CD4-positive, alpha-beta T cell treated with Interleukin-6 at 100 ng/mL for 8 hours (primary cell): ENCODE results near the gene EML6.
"Not testable (repeated sequence)": the region's sequence is repeated elsewhere in the genome, so short reads cannot be mapped to it uniquely, and the experiment has no call there.

Experiments
- DNase-seq: peaks from one replicate; pipeline ENCODE4 v3.0.0-alpha.2; 2020; ENCODE audit warnings: mixed read lengths, low spot score

The EML6 gene

DNA sequence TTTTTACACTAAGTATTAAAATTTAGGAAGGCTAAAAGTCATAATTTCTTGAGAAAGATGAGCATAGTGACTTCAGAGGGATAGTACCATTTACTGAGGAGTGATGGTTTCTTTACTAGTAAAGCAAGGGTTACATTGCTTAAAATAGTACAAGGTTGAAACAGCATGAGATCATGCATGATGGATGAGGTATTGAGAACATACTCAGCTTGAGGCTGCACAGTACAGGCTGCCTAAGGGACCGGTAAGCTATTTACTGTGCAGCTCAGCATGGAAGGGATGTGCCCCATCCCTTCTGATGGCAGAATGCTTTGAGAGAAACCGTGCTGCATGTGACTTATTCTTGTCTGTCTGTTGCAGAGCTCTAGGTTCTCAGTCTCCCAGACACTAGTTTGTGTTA is 122.1 kb downstream of the EML6 start:
- DNase-seq = no peak

DNA sequence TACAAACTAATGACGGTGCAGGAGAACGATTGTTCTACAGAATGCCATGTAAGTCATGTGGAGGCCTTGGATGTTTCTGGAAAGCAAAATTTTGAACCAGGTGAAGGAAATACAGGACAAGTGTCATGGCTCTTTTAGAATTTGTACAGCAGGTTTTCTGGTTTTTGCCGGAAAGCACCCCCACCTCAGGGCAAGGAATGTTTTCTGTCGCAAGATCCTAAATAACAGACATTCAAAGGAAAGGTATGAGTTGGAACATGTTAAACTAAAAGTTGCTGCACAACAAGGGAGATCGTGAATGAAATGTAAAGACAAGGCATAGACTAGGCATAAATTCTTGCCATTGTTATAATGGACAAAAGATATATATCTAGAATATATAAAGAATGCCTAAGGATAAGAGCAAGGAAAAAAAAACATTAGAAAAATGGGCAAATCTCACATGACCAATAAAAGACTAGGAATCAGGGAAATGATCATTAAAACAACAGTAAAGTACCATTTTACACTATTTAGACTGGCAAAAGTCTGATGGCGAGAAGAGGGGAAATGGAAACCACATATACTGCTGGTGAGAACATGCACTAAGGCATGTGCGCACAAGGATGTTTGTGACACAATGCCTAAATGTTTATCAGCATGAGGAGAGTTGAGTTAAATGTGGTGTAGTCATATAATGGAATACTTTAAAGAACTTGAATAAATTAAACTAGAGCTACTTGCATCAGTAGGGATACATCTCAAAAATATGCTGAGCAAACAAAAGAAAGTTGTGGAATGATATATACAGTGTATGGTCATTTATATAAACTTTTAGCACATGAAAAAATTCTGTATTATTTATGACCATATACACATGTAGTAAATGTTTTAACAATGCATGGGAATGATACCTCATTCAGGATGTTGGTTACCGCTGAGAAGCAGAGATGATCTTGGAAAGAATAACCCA is 127.0 kb downstream of the EML6 start:
- DNase-seq = no peak

DNA sequence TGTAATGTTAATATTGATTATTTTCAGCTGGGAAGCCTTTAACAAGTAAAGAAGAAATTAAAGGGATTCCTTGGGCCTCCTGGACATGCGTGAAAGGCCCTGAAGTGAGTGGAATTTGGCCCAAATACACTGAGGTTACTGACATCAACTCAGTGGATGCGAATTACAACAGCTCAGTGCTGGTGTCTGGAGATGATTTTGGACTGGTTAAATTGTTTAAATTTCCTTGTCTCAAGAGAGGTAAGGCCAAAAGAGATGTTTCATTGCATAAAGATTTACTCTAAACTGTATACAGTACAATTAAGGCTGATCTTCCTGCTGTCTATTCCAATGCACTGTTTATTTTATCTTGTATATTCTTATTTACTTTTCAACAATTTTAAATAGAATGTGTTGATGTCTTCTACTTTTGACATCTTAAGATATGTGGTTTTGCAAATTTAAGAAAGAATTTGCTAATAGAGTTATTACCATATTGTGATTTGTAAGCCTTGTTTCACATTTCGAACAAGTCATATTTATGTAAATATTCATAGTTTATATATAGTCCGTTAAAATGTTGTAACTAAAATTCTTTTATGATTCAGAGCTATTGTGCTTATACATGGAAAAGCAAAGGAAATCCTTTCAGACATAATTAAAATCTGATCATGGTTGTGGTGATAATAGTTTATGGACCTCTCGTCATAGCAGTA is 130.3 kb downstream of the EML6 start:
- no peak for DNase-seq

DNA sequence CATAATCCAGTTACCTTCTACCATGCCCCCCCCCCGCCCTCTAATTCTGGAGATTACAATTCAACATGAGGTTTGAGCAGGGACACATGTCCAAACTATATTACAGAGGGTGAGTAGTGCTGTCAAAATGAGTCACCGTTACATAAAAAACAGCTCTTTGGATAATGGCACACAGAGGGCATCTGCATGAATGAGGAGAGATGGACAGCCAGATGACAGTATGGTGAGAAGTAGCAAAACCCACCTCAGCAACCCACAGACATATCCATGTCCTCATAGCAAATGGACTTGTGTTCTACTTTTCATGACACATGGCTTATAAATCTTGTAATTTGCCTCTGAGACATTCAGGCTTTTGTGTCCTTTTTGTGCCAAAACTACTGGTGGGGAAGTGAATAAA is 132.0 kb downstream of the EML6 start:
- no peak for DNase-seq

DNA sequence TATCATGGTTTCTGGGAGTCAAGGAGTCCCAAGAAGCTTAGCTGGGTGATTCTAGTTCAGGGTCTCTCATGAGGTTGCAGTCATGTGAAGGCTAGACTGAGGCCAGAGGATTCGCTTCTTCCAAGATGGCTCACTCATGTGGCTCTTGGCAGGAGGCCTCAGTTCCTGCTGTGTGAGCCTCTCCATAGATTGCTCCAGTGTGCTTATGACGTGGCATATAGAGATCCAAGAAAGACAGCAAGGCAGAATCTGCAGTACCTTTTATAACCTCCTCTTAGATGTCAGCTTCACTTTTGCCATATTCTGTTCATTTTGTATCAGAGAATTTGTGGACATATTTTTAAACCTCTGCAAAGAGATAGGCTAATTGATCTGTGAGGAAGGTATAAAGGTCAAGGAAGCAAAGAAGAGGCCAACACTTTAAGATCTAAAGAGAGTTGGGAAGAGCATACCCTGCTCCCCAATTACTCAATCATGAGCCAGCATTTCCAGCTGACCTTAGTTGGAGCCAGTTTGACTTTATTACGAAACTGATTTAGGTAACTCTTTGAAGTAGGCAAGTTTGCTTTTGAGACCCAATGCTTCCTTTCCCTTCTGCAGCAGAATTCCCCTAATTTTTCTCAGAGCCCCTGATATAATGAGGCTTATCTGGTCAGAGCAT is 134.7 kb downstream of the EML6 start:
- DNase-seq = no peak

DNA sequence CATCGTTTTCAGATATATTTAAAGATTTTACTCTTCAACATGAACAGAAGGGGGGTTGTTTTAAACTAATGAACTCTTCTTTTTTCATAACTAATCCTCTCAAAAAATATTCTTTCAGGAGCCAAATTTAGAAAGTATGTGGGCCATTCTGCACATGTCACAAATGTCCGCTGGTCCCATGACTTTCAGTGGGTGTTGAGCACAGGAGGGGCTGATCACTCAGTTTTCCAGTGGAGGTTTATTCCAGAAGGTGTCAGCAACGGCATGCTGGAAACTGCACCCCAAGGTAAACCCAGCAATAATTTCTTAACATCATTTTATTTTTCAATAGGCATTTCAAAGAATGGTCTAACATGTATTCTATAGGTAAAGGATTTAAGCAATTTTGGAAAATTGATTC is 136.0 kb downstream of the EML6 start:
- no peak for DNase-seq

DNA sequence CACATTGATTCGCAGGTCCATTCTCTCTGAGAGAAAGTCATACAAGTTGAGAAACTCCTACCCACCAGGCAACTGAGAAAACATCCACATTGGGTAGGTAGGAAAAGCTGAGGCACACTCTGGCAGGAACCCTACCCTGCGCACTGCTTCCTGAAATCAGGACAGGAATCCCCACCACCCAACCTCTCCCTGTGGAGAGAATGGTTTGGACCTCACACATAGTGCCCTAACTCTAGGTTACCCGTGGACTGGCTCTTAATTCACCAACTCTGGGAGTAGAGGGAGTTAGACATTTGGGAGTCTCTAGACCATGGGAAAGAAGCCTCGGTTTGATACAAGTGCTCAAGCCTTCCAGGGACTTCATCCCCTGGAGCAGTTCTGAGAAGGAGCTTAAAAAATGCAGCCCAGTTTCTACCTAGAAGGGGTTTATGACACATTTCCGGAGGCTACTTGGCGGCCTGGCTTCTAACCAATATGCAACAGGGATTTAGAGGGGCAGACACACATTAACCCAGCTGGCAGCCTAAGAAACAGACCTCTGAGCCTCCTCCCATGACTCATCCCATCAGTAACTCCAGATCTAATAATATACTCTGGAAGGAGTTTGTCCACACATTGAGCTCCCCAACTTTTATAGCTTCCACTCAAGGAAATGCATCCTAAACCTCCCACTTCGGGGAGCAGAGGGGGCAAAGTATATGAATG is 136.7 kb downstream of the EML6 start:
- DNase-seq = no peak

DNA sequence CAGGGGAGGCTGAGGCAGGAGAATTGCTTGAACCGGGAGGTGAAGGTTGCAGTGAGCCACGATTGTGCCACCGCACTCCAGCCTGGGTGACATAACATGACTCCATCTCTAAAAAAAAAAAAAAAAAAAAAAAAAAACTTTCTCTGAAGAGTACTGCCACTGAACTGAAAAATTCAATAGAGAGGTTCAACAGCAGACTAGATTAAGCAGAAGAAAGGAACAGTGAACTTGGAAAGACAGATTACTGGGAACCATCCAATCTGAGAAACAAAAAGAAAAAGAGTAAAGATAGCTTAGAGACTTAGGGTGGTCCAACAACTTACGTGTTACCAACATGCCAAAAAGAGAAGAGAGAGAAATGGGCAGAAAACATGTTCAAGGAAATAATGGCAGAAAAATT is 138.8 kb downstream of the EML6 start:
- DNase-seq = no peak

DNA sequence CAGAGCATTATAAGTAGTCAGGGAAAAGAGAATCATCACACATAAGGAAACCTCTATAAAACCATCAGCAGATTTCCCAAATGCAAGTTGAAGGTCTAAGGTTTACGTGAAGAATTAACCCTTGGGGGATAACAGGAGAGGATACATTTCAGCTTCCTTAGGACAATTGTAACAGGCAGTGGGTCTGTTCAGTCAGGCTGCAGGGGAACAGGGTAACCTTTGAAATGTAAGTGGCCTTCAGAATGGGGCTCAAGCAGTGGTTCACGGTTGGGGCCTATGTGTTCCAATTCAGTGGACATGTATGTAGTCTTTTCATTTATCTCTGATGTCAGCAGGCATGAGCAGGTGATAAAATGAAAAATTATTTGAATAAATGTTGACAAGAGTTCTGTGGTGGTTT is 139.3 kb downstream of the EML6 start:
- no peak for DNase-seq

DNA sequence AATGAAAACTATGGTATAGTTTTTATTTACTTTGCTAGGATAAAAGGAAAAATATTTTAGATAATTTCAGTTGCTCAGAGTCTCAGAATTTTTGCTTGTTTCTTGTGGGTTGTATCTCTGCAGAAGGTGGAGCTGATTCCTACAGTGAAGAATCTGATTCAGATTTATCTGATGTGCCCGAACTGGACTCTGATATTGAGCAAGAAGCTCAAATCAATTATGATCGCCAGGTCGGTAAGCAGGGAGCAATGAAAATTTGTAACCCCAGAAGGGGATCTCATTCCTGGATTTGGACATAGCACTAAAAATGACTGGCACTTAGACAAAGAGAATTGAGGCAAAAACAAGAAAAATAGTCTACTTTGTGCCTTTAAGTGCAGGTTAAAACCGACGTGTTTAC is 140.2 kb downstream of the EML6 start:
- no peak for DNase-seq

DNA sequence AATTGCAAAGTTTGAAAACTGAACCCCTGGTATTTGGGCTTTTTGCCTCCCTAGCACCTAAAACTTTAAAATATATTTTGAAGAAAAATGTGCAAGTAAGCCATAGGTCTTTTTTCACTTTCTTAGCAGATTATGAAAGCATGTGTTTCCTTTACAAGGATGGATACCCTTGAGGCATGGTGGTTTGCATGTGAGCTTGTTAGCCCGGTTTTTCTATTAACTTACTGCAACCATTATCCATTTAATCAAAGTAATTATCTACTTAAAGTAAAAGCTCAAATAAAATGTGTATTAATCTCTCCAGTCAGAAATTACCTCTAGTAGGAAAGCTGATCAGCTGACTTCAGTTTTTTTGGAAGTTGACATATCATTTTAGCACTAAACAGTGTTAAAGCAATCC is 140.6 kb downstream of the EML6 start:
- DNase-seq = no peak

DNA sequence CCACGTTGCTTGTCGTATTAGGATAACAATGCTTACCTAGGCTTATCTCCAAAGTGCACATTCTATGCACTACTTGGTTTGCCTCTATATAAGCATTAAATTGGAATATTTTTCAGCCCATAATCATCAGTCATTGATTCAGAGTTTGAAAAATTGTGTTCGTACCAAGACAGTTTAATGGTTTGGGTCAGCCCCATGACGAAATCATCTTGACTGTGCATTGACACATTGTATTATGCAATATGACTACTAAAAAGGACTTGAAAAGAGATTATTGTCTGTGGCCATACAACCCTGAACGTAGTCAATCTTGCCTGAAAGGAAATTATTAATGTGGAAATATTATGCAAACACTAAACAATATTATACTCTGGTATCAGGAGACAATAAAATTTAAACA is 141.3 kb downstream of the EML6 start:
- no peak for DNase-seq

DNA sequence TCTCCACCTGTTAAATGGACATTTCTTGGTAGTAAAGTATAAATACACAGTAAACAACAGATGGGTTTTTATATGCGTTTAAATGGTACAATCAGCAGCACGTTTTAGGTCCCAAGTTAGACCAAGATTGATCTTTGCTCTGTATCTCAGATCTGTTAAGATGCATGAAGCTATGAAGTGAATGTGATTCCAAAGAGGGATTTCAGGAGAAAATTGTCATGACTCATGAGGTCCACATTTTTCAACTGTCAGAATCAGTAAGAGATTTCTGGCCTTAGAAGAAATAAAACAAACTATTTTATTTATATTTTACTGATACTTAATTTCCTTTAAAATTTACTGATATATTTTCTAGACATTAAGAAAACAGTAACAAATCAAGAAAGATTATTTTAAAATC is 142.7 kb downstream of the EML6 start:
- no peak for DNase-seq

DNA sequence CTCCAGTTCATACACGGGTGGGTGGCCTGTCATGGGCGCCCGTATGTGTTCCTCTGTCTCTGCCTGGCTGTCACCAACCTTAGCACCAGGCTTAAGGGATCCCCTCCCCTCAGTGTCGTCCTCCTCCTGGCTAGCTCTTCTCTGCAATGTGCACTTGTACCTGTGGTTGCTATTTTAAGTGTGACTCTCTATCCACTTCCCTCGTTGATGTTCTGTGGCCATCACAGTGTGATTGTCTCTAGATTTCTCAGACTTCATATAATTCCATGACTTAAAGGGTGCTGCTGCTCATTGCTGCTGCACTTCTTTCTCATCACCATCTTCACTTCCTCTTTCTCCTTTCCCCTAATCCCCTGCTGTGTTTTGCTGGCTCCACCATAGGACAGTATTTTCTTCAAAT is 143.4 kb downstream of the EML6 start:
- DNase-seq = no peak

DNA sequence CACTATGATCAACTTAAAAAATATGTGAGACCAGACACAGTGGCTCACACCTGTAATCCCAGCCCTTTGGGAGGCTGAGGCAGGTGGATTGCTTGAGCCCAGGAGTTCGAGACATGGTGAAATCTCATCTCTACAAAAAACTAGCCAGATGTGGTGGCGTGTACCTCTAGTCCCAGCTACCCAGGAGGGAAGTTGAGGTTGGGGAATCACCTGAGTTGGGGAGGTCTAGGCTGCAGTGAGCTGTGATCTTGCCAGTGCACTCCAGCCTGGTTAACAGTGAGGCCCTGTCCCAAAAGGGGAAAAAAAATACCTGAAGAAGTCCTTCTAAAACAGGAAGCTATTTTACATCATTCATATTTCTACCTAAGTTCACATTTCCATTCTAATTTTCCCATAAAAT is 144.0 kb downstream of the EML6 start:
- DNase-seq = no peak

DNA sequence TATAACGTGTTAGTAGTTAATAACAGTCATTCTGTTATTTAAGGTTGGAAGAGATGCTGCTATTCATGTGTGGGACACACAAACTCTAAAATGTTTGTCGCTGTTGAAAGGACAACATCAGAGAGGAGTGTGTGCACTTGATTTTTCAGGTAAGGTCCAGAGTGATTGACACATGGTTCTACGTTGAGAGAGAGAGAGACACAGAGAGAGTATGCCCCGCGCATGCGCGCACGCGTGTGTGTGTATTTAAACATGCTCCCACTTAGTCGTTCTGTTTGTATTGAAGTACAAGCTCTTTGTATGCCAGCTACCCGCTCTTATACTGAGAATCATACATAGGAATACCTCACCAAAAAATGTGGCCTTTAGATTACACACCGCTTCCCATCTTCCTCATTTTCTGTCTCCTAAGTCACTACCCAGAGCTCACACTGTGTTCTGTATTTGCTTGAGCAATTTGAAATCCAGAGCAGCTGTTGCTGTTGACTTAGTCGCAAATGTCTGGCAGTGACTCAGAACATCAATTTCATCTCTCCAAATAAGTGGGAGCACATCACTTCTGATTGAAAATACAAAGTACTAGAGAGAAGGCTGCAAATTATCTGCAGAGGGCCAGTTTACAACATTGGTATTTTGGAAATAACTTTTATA is 148.1 kb downstream of the EML6 start:
- DNase-seq = no peak

DNA sequence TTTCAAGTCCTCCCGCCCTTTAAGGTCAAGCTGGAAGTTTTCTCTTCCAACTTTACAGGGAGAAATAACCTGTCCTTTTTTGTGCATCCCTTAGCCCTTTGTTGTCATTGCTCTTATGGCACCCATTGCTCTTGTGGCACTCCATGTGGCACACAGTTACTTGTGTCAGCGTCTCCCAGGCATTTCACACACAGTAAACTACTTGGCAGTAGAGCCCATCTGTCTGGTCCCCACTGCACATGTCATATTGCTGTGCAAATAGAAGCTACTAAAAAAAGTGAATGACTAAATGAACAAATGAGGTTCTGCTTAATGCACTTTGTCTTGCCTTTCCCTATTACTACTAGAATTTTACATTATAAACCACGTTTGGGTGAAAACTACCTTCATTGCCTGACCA is 149.3 kb downstream of the EML6 start:
- DNase-seq = no peak

DNA sequence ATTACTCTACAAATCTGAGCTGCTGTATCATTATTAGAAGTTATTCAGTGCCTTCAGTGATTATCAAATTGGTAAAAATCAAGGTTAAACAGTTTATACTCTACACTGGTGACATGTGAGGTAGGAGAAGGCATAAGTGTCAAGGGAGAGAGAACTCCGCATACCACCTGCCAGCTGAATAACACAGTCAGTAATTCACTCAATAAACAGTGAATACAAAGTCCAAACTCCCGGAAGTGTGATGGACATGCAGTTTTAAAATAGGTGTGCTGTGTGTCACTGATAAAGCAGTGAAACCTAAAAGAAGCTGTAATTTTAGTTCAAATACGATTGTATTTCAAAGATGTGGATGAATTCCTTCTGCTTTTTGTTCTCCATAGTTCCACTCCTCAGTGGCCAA is 149.8 kb downstream of the EML6 start:
- not testable (repeated sequence) for DNase-seq

DNA sequence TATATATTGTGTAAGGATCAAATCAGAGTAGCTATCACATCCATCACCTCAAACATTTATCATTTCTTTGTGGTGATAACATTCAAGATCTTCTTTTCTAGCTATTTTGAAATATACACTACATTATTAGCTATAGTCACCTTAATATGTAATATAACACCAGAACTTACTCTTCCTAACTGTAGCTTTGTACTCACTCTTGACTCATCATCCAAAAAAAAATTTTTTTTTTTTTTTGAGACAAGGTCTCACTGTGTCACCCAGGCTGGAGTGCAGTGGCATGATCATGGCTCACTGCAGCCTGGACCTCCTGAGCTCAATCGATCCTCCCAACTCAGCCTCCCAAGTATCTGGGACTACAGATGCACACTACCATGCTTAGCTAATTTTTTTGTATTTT is 153.3 kb downstream of the EML6 start:
- no peak for DNase-seq

DNA sequence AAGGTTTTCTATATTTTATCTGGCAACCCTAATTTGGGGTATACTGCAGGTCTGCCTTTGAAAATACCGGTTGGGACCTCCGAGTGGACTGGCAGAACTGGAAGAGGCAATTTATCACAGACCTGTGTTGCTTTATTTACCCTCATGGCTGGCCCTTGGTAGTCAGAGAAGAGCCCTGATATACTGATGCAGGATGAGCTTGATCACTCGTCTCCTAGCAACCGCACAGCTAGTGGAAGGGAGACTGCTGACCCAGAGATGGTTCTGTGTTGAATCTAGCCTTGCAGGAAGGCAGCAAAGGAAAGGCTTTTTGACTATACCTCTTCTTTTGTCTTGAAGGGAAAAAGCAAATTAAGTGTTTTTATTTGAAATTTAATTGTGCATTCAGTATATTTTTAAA is 154.7 kb downstream of the EML6 start:
- no peak for DNase-seq

DNA sequence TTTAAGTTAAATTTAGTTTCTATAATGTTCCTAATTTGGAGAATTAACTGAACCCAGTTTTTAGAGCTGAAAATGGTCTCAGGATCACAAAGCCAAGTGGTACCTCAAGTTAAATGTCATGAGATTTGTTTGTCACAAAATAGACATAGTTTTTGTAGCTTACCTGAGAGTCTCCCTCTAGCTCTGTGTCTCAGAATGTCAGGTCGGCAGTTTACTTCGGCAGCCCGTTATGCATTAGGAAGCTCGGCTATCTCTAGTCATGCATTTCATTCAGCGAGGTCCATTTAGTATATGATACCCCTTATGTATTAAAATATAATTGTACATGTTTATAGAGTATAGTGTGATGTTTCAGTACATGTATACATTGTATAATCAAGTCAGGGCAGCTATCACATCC is 155.6 kb downstream of the EML6 start:
- DNase-seq = no peak
